GM21723 (cell line): ENCODE data around the gene GNAQ.
"Not testable (repeated sequence)": the region's sequence is repeated elsewhere in the genome, so short reads cannot be mapped to it uniquely, and the experiment has no call there.

Source experiments
- ATAC-seq: cut with Tn5 transposase; IDR thresholded peaks from one replicate; pipeline ENCODE4 v1.9.1; 2021; ENCODE audit warnings: mild to moderate bottlenecking, moderate library complexity; ENCODE audit not compliant: unreplicated experiment

Gene GNAQ

DNA sequence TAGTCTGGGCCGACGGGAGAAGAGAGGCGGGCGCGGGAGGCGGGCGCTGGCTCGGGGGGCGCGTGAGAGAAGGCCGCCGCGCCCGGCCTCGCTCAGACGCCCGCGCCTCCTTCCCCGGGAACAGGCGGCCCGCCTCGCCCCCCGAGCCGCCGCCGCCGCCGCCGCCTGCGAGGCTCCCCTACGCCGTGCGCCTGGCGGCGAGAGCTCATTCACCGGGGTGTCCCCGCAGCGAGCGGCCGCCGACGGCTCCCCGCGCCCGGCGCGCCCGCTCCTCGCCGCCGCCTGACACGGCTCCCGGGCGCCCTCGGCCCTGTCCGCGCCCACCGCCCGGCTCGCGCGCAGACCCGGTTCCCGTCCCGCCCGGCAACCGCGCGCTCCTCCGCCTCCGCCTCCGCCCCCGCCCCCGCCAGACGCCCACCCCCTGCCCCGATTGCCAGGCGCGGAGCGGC, at the start of gene GNAQ:
Gene GNAQ (minus strand): TSS at position 368 of the 449 bp plus-strand sequence. CDS start 576 bp downstream, outside the sequence.
- ATAC-seq = no peak

DNA sequence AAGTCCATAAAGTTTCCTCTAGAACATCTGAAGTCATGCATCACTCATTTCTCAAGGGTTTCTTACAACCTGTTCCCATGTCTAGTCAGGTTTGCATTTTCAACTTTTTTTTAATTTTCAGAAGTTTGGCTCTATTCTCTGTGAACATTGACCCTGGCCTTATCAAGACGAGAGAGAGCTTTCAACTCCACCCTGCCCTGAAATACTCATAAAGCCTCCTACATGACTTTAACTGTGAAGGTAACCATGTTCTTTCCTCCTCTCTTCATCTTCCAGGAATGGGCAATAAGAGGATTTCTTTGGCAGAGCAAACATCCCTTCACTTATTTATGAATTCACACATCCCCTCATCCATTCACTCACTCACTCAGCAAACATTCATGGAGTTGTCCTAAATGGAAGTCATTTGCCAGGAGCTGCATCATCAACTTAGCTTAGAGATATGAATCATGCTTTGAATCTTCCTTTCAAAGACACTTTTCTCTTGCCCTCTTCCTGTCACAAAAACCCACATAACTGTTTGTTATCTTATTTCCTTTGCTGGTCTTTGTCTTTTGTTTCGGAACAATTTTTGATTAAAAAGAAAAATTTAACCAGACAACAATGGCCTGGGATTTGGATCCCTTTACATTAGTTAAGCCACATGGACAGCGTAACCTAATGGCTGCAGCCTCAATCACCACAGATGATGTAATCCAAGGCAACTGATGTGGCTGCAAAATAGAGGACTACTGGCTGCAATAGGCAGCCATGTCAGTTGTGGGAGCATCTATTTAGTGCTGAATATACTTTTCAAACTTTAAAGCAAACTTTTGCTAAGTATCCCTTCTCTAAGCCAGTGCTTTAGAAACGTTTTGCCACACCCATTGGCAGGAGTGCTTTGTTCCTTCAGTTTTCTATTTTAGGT, 43.0 kb upstream of the GNAQ start:
- ATAC-seq = no peak

DNA sequence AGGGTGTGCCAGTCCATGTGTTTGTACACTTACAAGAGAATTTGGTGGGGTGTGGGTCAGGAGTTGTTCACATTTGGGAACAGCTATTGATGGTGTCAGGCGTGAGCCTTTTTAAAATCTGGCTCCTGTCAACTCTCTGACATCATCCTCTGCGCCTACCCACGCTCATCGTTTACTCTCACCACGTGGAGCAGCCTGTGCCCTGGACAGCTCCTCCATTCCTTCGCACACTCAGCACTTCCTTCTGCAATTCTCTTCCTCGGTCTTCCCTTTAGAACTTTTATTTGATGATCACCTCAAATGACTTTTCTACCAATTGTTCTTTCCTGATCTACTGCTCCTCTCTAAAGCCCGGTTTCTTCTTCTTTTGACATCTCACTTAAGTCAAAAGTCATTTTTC, 42.1 kb upstream of the GNAQ start:
- no peak for ATAC-seq

DNA sequence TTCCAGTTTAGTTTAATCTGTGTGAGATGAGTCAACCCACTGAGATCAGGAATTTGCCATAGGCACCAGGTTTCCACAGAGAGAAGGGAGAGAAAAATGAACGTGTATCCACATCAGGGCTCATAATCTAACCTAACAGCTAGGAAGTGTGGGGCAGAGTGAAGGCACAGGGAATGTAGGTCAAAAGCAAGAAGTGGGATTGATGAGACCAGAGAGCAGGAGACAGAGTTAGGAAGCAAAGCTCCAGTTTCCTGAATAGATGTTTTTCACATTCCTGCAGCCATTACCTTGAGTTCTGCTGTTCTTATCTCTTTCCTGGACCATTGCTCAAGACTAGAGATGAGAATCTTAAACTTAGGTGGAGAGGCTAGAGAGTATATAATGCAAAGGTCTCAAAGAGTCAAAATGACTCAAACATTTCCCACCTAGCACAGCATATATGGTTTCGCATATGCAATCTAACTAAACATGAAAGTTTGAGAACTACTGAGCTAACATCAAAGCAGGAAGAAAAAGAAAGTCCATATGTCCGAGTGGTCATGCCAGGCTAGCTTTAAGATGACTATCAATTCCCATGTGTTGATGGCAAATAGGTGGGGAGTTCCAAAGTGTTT, 41.1 kb upstream of the GNAQ start:
- ATAC-seq = no peak

DNA sequence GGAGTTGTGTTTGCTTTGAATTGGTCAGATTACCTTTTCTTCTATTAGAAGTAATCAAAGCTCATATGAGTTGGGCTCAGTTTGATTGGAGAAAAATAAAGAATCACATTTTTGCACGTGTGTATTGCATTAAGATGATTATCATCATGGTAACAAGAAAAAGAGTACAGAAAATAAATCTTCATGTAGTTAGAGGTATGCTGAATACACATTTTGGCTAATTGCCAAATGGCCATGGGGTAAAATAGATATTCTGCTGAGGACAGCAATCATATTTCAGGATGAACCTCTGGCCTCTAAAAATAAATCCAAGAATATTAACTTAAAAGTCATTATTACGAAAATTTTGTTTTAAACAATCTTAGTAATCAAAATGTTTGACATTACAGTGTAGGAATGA, 38.9 kb upstream of the GNAQ start:
- no peak for ATAC-seq

DNA sequence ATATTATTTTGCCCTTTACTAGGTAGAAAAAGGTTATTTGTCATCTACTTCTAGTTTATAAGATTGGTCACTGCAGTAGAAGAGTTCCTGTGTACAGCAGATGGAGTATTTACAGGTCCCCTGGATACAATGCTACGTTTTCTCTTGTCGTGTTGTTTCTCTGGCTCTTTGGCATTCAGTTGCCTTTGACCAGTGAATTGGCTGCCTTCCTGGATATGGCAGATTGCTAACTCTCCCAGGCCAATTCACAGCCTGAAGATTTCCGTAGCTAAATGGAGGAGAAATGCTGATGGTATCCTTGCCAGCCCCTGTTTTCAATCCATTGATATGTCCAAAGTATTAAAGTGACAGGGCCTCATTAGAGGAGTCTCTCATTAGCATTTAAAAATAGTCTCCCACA, 32.5 kb upstream of the GNAQ start:
- ATAC-seq = no peak

DNA sequence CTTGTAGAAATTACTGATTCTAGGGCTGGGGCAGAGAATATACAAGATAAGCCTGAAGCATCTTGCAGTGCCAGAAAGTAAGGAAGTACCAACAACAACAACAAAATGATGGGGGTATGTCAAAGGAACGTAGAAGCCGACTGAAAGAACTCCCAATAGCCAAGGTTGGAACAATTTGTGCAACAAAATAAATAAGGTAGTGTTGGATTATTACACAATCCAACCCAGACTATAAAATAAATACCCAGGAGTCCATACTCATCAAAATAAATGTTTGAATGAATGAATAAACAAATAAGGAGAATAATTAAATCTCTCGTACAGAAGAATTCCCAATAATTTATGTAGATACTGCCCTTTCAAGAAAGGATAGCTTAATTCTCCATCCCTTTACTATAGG, 31.1 kb upstream of the GNAQ start:
- no peak for ATAC-seq

DNA sequence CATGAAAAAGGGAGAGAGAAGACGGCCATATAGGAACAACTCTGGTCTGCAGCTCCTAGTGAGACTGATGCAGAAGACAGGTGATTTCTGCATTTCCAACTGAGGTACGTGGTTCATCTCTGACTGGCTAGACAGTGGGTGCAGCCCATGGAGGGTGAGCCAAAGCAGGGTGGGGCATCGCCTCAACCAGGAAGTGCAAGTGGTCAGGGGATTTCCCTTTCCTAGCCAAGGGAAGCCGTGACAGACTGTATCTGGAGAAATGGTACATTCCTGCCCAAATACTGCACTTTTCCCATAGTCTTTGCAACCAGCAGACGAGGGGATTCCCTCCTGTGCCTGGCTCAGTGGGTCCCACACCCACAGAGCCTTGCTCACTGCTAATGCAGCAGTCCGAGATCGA, 22.6 kb upstream of the GNAQ start:
- ATAC-seq = not testable (repeated sequence)

DNA sequence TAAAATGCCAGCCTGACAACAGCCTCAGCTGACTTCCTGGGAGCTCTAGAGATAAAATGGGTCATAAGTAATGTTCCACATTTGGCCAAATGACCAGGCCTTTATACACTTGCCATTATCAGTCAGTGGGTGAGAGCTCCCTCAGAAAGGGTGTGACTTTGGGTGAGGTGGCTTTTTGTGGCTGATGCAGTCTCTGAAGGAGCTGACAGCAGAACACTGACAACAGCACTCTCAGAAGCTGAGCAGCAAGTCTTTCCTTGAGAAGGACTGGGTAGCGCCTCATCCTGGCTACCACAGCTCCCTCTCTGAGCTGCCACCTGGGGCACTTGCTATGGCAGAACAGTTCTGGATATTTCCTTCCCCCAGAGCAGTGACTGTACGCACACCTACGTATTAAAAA, 22.0 kb upstream of the GNAQ start:
- no peak for ATAC-seq

DNA sequence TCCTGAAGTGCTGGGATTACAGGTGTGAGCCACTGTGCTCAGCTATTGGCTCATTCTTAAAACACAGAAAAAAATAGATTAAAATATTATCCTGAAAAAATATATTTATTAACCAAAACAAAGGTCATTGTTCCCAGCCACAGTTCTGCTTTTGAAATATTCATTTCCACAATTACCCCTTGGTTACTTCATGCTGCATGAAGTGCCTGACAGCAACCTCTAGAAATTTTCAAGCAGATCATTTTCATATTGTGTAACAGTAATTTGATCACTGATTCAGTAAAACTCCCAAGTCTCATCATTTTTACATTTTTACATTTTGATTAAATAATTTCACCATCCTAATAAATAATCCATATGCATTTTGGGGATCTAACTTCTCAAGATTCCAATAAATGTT, 18.8 kb upstream of the GNAQ start:
- no peak for ATAC-seq

DNA sequence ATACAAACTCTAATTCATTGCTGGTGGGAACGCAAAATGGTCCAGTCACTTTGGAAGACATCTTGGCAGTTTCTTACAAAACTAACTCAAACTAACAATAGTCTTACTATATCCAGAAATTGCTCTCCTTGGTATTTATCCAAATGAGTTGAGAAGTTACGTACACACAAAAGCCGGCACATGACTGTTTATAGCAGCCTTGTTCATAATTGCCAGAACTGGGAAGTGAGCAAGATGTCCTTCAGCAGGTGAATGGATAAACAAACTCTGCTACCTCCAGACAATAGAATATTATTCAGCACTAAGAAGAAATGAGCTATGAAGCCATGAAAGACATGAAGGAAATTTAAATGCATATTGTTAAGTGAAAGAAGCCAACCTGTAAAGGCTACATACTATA, 17.9 kb upstream of the GNAQ start:
- no peak for ATAC-seq

DNA sequence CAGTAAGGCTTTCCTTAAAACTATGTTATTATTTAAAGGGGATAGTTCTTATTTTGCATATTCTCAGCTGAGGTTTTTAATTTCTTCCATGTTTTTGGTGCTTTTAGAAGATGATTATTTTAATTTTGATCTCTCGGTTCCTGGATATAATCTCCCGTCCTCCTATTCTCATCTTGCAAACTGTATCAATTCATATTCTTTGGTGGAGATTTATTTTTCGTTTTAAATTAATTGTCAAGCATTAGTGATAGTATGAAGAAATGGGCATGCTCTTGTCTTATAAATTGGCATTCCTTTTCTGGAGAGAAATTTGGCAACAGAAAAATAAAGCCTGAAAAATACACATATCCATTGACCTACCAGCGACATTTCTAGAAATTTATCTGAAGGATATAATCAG, 15.5 kb upstream of the GNAQ start:
- ATAC-seq = no peak

DNA sequence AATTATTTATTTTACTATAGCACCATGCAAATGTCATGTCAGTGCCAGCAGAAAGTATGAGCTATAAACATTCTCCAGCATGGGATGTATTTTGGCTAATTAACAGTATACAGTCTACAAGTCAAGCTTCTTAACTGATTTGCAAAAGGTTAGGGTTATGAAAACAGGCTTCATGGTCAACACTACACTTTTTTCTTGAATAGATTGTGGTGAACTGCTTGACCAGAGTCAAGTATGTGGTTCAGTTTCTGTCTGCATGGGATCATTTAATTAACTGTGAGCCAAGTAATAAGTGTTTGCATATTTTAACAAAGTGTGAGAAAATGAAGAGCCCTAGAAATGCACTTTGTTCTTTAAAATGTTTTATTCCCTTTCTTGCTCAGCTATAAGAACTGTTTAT, 14.5 kb upstream of the GNAQ start:
- ATAC-seq = no peak

DNA sequence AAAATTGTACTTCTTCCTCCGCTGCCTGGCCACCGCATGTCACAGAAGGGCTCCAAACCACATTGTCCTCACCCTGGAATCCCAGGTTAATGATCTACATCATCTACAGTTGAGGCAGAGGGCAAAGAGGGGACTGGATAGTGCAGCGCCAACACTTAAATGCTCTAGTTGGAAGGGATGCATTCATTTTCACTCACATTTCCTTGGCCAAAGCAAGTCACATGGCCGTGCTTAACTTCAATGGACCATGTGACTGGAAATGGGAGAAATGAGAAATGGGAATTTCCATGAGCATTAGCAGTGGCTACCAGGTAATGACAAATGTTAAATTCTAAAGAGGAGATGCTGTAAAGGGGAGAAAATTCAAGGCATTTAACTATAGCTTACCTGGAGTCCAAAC, 13.3 kb upstream of the GNAQ start:
- no peak for ATAC-seq

DNA sequence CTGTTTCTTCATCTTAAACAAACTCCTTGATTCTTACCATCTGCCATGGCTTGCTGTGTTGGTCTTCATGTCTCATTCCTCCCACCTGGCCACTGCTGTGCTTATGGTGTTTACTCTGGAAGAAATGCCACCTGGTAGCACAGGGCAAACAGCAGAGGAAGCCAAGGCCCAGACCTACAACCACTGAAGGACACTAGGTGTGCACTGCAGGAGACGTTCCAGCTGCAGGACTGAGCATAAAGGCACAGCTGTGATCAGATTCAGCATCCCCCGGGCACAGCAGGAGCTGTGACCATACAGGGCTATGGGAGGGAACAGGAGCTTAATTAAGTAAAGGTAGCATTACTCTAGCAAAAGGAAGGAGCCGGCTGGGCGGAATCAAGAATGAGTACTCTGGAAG, 12.6 kb upstream of the GNAQ start:
- ATAC-seq = no peak

DNA sequence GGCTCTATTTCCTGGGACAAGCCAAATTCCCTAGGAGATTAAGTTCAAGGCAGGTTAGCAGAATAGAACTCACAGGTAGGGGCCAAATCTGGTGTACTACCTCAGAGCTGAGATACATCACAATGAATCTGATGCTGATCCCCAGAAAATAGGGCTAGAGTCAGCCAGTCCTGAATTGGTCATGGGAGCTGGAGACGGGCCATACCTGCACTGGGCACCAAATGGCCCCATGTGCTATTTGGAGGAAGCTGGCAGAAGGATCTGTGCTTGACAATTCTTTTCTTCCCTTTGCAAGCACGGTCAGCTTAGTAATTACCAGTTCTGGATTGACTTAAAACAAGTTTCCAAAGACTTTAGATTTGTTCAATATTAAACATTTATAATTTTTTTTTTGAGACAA, 10.4 kb upstream of the GNAQ start:
- no peak for ATAC-seq

DNA sequence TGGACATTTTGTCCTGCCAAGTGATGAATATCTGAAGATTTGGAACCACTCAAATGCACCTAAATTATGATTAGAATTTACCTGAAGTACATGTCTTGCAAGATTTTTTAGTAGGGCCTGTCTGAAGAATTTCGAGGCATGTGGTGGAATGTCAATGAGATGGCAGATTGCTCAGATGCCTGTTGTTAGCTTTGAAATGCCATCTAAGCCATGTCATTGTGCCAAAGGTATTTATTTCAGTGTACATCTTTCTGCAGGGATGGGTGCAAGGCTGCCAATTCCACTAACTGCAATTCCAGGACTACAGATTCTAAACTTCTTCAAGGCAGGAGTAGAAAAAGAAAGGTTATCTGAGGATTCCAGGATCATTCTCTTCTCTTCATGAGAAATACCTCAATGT, 9.1 kb upstream of the GNAQ start:
- no peak for ATAC-seq

DNA sequence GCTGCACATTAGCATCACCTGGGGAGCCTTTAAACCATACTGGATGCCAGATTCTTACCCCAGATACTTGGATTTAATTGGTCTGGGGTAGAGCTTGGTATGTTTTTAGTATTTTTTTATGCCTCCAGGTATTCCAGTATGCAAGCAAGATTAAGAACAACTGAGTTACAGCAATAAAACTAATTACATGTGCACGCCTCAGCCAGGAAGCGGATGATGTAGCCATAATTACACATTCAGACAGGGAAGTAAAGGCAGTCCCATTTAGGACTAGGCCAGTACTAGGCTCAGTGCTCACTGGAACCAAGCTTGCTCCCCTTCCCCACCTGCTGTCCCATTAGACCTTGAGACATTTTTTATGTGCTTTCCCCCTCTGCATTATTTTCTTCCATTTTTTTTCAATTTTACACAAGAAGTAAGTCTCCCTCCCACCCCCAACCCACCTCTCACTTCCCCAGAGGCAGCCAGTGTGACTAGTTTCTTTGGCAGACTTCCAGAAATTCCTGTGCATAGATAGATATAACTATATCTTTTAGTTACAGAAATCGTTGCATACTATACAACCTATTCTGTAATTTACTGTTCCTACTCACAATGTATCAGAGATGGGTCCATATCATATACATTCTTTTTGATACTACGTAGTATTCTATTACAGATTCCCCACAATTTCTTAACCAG, 7.1 kb upstream of the GNAQ start:
- no peak for ATAC-seq

DNA sequence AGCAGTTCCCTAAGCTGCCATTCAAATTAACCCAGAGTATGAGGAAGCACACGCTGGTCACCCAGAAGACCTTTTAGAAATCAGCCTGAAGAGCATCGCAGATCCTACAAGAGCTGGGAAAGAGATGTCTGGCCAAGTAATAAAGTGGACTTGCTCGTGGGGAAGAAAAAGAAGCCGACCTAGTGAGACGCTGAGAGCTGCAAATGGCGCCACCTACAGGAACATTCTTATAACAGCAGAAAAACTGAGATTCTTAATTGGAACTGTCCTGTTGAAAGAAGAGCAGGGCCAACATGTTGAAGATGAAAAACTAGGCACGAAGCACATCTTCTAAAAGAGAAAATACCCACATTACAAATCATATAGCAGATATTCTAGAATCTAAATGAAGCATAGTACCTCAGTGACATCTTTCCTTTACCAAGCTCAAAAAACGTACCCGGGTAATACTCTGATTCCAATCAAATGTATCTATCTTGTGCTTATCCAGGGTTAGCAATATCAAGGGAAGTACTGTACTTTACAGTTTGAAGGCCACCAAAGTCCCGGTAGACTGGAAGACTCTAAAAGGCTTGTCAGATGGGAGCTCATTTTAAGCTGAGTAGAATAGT, 3.9 kb upstream of the GNAQ start:
- ATAC-seq = no peak

DNA sequence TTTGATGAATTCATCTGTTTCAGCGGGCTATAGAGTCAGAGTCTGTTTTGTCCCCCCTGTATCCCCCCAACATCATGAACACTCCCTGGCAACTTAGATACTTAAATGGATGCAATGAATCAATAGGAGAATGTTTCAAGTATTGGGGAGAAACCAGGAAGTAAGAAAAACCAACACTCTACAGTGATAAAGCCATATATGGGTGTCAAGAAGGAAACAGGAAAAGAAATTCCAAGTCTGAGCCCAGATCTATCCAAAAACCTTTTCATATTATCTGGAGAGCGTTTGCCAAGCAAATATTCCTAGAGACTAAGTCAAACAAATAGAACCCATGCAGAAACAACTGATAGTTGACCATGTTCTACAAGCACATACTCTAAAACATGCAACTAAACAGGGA, 2.3 kb upstream of the GNAQ start:
- ATAC-seq = no peak

DNA sequence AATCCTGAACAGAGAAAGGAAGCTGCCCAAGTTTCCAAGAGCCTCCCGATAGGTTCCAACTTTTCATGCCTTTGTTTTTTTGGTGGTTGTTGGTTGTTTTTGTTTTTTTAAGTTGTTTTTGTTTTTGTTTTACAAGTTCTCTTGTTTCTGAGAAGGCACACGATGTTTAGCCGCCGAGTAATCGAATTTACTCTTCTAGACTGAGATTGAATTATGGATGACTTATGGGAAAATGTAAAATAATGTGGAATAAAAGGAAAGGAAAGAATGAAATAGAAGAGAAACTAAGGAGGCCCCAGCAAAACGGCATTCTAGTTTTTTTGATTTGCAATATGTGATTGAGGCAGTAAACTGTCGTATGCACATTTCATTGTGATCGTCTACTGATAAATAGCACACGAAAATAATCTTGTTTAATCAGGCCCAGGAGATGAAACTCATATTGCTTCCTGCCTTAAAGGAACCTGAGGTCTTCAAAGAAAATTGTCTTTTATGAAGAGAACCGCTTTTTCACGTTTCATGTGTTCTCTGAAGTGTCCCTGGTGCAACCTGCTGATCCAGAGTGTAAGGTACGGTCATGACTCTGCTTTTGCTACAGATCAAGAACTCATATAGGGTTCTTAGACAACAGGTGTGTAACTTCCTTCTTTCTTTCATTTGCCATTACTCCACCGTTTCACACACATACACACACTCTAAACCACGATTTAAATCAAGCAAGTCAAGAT, 1.3 kb upstream of the GNAQ start:
- no peak for ATAC-seq
